Measurements from ENCODE around the gene NOS1AP. TPM values are rescaled to one million over a fixed set of nuclear protein-coding genes. Genes with fewer than 3 reads are reported as not detected.
A peak's percentile ranks its signal among the peaks of the same experiment; 100 is the strongest.
"Not testable (repeated sequence)": the region's sequence is repeated elsewhere in the genome, so short reads cannot be mapped to it uniquely, and the experiment has no call there.

NOS1AP gene
- total RNA-seq, 1 donor from 2014 or later: 0.20 TPM

DNA sequence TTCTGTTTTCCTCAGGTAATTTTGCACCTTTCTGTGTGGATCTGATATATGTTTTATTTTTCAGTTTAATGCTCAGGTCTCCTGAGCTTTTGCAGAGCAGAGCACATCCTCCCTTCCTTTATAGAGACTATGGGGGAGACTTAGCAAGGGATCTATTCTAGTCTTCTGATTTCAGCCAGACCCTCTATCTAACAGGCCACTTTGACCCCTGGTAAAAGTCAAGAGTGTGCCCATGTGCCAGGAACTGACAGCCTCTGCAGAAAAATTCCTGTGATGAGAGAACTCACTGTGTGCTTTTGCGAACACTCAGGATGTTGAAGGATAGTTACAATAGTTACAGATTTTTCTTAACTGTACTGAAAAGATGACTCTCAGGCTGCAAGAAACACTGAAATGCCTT lies 123.3 kb downstream of the NOS1AP start:
- no peak for DNase-seq (ENCODE audit: low read depth in 2 of 2)

DNA sequence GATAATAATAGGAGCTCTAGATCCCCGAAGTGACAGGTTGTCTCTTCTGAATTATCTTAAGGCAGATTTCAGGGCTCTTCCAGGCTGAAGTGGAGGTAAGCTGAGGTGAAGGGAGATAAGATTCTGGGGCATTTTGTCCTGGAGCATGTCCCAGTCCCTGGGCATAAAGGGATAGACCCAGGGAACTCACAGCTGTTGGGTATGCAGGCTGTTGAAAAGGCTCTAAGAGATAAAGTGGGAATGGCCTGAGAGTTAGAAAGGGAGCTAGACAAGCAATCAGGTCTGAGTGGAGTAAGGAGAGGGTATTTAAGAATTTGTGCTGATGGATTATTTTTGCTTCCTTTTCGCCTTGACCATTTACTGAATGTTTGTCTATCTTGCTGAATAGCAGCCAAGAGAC lies 123.7 kb downstream of the NOS1AP start:
- no peak for DNase-seq (ENCODE audit: low read depth in 2 of 2)

DNA sequence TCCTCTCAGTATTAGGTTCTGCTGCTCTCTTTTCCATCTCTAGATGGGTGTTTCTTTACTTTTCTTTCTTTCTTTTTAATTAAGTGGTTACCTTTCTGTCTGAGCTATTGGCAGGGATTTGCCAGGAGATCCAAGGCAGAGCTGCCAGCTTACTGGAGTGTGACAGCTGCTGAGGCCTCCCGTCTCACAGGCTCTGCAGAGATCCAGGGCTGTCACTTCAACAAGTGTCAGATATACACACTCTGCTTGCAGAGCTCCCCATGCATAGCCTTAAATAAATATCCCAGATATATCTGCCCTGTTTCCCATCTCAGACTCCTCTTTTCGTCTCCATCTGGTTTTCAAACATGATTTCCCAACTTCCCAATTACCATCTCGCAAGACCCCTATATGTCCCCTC lies 124.3 kb downstream of the NOS1AP start:
- DNase-seq (ENCODE audit: low read depth in 2 of 2): no peak

DNA sequence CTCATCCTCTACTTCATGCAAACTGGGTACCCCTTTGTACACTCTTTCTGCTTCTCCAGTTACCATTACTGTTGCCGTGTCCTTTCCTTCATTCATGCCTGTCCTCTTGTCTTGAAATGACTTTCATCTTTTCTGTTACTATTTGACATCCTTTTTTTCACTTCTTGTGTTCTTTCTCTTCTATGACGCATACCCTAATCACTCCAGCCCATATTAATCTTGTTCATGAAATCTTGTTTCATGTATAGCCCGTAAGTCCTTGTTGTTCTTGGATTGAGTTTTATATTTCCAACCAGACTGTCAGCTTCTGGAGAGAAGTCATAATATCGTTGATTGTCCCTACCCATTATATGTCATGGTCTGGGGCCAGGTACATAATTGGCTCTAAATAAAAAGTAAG lies 126.1 kb downstream of the NOS1AP start:
- DNase-seq (ENCODE audit: low read depth in 2 of 2): no peak

DNA sequence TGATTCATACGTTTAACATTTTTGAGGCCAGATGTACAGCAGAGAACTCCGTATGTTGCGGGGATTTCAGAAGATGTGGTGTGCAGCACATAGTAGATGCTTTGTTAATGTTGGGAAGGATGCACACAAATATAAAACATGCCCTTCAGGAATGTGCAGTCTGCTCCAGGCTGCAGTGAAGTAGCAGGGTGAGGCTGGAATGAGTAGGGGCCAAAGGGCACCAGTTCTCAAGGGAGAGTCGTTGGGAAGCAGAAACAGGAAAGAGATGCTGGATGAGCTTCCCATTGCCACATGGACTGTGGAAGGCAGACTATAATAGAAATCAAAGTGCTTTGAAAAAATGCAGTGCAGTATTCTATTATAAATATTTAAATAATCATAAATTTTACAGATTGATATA lies 126.9 kb downstream of the NOS1AP start:
- DNase-seq (ENCODE audit: low read depth in 2 of 2): no peak

DNA sequence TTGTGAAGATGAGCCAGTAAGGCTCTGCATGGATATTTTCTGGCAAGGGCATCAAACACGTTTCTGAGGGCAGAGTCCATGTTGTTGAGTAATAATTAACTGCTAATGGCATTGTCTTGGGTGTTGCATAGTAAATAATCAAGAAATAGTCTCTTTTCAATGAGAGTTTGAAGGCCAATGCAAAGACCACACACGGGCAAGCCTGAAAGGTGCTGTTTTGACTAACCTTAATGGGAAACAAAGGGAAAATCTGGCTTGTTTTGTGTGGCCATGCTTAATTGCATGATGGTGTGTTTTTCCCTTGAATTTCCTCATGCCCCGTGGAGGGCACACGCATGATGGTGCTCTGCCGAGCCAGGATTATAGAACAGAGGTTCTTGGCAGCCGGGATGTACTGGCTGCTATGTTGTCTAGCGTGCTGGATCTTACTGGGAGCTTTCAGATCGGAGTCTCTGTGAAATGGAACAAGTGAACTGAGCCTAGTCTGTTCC lies 127.6 kb downstream of the NOS1AP start:
- DNase-seq (ENCODE audit: low read depth in 2 of 2): no peak

DNA sequence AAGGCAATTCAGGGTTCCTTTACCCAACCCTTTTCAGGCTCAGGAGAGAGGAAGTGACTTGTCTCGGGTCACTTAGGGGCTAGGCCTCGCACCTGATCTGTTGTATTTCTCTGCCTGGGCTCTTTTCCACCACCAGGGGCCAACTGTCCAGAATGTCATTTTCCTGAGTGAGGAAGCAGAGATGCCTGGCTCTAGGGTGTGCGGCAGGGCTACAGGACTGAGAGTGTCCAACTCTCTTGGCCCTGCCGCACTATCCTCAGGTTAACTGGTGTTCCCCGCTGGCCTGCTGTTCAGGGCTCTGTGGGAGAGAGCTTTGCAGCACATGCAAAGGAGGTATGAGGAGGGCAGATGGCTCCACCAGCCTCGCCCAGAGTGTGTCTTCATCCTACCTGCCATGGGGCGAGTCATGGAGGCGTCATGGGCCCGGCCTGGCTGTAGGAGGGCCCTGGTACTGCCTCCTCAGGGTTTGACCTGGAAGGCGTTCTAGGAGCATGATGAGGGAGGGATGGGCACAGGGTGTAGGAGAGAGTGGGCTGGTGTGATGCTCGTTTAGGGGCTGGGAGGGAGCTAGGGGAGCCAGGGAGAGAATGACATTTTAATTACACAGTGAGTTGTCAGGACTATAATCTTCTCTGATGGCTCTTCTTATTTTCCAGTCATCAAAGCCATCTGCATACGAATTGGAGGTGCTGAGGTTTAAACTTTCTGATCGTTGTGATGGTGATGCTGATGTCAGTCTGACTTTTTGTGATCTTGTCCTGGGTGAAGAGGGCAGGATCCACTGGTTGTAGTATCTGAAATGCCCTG lies 128.3 kb downstream of the NOS1AP start:
- DNase-seq (ENCODE audit: low read depth in 2 of 2): no peak

DNA sequence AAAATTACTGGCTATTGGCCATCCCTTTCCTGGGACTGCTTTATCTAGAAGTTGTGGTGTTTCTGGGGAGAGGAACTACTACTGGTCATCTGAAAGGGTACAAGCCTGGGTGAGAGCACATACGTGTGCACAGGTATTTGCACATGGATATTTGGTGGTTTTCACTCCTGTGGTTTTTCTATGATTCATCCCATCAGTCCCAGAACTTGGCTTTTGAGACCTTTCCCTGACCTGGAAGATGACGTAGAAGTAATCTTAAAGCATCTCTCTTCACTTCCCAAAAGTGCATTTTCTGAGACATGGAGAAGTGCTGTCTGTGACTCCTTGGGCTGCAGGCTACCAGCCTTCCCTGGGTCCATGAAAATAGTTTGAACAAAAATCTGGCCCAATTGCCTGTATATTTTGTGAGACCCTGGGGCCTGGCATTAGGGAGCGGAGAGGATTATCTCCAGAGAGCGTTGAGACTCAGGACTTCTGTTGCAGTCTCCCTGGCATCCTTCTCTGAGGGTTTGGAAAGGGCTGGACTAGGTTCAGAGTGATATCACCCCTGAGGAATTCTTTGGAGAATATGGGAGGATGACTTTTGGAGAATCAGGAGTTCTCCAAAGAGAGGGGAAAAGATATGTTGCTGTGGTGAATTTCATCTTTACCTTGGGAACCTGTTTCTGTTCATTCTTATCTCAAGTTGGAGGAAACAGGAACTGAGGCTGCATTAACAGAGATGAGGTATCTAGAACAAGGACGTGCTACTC lies 130.8 kb downstream of the NOS1AP start:
- DNase-seq (ENCODE audit: low read depth in 2 of 2): no peak

DNA sequence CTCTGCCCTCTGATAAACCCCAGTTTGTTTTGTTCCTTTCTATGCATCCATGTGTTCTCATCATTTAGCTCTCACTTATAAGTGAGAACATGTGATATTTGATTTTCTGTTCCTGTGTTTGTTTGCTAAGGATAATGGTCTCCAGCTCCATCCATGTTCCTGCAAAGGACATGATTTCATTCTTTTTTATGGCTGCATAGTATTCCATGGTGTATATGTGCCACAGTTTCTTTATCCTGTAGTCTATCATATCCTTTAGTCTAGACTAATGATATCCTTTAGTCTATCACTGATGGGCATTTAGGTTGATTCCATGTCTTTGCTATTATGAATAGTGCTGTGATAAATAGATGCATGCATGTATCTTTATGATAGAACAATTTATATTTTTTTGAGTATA lies 131.6 kb downstream of the NOS1AP start:
- DNase-seq (ENCODE audit: low read depth in 2 of 2): not testable (repeated sequence)

DNA sequence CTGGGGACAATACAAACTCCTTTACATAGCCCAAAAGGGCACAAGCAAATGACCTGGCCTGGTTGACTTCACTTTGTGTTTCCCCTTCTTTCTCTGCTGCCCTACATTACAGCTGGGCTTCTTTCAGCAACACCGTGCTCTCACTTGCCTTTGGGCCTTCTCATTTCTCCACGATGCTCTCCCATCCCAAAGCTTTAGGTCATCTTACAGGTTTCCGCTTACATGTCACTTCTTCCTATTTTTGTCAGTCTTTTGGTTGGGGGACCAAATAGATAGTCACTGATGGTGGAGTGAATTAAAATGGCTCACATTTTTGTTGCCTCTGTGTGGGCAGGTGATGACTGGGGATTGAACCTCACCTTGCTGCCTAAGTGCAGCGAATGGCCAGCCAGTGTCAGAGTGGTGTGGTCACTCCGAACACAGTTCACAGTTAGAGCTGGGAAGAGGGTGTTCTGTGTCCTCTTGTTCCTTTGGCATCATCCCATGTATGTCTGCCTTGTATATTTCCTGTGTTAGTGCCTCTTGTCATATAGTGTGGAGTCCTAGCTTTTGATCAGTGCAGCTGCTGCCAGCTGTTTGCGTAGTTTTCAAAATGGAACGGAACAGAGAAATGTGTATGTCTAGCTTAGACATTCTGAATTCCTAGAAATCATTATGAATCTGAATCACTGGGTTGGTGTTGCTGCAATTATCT lies 134.8 kb downstream of the NOS1AP start:
- DNase-seq (ENCODE audit: low read depth in 2 of 2): no peak

DNA sequence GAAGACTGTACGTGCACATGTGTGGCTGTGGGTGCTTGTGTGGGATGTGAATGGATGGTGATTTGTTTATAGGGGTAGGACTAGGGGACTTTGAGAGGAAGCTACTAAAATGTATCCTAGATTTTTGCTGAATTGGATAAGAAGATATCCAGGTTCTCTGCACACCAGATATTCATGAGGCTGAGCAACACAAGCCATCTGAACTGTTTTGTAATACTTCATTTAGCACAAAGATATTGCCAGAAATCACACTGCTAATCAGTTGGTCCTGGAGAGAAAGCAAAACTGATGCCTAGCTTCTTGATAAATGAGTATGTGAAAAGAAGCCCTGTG lies 135.3 kb downstream of the NOS1AP start:
- DNase-seq (ENCODE audit: low read depth in 2 of 2): no peak

DNA sequence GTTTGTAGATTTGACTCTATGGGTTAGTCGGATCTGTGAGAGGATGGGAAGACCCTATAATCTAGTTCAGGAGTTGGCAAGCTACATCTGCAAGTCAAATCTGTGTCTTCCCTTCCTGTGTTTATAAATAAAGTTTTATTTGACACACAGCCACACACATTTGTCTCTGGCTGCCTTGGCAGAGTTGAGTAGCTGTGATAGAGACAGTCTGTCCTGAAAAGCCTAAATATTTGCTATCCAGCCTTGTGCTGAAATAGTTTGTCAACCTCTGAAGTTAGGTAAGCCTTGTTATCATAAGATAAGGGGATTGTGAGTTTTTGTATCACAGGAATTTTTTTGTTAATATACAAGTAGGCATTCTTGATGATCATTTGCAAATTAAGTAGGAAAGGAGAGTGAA lies 136.8 kb downstream of the NOS1AP start:
- DNase-seq (ENCODE audit: low read depth in 2 of 2): no peak

DNA sequence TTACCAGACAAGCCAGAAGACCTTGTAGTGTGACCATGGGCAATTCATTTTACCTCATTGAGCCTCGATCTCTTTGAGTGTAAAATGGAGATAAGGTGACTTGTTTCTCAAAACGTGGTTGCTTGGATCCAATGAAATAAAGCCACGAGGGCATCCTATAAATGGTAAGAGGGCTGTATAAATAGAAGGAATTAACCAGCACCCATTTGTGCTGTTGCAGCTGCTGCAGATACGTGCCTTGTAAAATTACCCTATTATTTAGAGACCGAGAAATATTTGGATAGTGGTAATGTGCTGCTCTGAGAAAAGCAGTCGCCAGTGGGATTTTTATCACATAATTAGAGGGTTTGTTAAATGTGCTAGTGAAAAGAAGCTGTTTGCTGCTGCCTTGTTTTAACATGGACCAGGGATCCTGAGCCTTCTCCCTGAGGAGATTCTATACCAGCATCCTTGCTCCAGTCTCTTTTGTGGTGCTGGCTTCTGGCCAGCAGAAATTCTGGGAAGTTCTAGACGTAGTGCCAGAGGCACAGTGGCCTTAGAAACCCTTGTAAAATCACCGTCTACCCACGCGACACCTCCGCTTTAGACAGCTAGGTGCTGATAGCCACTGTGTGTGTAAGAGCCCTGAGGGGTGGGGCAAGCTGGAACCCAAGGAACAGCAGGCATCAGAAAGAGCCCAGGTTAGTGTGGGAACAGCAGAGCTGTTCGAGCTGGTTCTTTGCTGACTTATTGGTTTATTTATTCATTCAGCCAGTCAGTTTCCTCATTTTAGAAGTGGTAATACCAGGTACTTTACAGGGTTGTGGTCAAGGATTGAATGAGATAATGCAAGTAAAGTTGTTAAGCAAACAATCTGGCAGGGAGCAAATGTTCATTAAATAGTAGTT lies 137.5 kb downstream of the NOS1AP start:
- DNase-seq (ENCODE audit: low read depth in 2 of 2): no peak

DNA sequence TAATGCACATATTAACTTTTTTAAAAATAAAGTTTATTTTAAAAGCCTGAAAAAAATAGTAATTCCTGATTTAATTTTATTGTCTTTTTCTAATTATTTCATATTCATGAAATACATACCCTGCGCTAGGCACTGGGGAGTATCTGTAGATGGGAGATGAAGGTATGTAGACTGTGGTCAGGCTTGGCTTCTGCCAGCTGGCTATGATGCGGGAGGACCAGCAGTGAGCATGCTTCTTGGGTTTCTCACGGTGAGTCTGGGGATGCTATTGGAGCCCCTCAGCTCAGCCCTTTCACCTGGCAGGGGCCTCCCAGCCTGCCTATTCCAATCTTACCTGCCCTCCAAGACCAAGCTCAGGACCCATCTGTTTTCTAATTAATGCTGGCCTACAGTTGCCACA lies 138.4 kb downstream of the NOS1AP start:
- no peak for DNase-seq (ENCODE audit: low read depth in 2 of 2)

DNA sequence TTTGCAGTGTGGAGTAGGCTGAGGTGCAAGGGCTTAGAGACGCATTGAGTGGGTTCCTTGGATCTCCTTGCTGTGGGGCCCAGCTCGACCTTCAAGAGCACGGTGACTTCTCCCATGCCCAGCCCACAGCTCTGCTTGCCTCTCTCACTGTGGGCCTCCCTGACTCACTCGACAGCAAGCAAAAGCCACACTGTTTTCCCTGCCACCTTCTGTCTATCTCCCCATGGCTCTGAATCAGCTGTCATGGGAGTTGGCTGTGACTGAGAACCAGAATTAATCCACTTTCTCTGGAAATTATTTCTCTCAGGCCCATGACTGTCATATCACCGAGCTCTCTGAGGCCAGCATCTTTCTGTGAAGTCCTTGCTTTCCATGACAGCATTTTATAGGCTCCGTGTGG lies 140.7 kb downstream of the NOS1AP start:
- DNase-seq (ENCODE audit: low read depth in 2 of 2): no peak

DNA sequence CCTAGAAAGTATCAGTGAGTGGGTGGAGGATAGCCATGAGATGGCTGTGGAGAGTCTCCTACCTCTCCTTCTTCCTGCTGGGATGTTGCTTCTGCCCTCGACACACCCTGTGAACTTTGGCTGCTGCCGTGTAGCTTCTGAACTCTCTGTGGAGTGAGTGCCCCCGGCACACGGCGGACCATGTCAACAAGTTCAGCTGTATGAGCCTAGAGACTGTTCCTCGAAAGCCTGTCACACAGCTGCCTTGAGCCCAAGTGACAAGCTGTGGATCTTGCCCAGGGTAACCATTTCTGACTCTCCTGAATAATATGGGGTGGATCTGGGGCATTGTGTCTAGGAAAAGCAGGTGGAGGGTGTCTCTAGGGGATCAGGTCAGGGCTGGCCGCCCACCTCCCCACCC lies 143.2 kb downstream of the NOS1AP start:
- DNase-seq (ENCODE audit: low read depth in 2 of 2): no peak

DNA sequence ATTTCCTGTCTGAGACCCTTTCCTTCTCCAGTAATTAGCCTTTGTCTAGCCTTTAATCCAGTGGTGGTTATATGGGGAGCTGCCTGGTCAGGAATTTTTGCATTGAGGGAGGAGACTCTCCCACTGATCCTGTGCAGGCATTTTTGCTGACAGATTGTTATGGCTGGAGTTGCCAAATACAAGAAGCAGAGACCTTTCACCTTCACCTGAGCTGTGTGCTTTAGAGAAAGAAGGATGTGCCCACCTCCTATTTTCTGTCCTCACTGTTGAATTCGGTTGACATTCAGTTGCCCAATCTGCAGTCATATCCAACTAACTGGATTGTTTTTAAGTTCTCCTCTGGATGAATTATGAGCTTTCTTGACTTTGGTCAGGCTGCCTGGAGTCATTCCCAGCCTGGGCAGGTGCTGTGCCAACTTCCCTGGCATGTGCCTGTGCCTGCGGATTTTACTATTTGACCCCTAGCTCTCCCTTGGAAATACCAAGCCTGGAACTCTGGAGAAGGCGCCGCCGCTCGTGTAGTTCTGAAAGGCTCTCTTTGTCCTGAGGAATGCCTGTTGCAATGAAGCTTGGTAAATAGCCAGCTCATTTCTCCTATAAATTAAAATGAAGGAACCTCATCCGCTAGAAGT lies 143.9 kb downstream of the NOS1AP start:
- peak in 1 of 2 donors; percentile 34 for DNase-seq (ENCODE audit: low read depth in 2 of 2)

DNA sequence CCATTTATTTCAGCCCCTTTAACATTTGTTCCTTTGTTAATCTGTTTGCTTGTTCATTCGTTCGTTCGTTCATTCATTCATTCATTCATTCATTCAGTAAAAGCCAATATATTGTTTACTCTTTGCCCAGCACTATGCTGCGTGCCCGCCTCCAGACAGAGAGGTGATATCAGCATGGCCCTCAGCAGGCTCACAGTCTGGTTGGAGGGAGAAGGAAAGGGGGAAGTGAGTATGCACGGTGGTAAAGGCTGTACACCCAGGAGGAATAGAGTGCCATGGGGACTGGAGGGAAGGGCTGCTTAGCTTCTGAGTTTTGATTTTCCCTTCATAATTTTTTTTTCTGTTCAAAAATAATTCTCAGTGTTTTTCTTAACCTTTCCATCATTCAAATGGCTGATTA lies 144.7 kb downstream of the NOS1AP start:
- DNase-seq (ENCODE audit: low read depth in 2 of 2): no peak

DNA sequence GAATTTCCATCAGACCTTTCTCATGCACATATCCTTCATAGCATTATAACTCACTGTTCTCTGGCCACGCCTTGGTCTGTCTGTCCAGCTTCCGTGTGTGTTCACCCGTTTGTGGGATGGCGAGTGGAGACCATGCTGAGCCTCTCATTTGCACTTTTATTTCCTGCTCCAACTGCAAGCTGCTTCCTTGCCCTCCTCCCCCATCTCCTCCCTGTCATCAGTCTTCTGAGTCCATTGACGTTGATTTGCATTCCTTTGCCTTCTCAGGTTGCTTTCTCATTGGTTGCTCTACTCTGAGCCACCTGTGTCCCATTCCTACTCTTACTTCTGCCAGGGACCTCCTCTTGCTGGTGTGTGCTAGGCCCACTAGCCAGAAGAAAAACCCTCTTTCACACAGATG lies 146.4 kb downstream of the NOS1AP start:
- peak in 1 of 2 donors; percentile 89 for DNase-seq (ENCODE audit: low read depth in 2 of 2)

DNA sequence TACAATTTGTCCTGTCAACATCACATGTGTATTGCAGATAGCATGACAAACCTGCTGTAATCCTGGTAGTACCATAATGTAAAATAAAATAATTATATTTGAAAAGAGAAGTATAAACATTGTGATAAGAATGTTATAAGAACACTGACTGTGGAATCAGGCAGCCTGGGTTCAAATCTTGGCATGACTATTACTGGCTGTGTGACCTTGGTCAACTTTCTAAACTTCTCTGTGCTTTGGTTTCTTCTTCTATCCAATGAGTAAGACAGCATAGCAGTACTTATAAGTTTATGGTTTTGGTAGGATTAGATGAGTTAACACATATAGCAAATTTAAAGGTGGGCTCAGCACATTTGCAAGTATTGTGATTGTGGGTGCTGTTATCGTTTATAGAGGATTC lies 147.1 kb downstream of the NOS1AP start:
- DNase-seq (ENCODE audit: low read depth in 2 of 2): no peak

DNA sequence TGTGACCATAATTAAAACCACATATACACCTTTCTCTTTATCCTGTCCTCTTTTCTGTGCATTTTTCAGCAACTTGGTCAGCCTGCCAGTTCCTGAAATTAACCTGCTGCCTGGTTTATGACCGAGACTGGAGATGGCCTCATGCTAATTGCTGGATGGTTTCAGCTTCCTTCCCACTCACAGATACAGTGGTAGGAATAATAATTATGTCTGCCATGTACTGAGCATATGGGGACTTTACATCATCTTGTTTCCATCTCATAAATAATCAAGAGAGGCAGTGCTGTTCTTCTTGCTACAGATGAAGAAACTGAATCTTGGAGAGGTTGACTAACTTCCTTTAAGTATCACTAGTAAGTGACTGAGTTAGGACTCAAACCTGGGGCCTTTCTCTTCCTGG lies 148.2 kb downstream of the NOS1AP start:
- peak in 1 of 2 donors; percentile 23 for DNase-seq (ENCODE audit: low read depth in 2 of 2)

All from lung microvascular endothelial cell (primary cell).